ENCODE results near the gene TM9SF4.
"Not testable (repeated sequence)": the region's sequence is repeated elsewhere in the genome, so short reads cannot be mapped to it uniquely, and the experiment has no call there.

TM9SF4 gene

DNA sequence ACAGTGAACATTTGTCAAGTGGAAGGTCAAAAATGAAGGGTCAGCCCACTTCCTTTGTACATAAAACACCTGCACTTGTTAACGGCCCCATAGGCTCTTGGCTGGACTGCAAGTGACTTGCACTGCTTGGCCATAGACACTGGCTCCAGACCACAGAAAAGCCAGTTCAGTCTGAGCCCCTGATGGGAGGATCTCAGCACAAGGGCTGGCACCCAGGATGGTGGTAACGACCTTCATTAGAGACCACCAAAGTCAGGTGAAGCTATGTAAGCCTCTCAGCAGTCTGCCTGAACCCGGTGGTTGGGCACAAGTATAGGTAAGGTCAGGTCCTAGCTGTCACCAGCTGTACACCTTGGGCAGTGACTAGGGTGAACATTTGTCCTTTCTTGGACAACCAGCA, 81.9 kb downstream of the TM9SF4 start:
- DNase-seq = no peak

DNA sequence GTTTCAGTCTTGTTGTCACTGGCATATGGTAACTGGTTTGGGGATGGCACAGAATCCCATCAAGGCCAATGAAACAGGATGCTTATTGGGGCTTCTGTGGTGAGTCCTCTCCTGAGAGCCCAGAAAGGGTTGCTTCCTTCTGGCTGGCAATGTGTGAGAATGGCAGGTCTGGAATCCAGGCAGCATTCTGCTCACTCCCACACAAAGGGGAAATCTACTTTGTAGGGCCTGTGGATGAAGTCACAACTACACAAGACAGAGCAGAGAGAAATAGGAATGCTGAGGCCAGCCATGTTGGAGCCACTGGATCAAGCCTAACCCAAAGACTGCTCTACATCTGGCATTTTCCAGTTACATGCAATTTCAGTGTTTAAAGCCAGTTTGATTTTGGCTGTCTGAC, 82.4 kb downstream of the TM9SF4 start:
- no peak for DNase-seq

DNA sequence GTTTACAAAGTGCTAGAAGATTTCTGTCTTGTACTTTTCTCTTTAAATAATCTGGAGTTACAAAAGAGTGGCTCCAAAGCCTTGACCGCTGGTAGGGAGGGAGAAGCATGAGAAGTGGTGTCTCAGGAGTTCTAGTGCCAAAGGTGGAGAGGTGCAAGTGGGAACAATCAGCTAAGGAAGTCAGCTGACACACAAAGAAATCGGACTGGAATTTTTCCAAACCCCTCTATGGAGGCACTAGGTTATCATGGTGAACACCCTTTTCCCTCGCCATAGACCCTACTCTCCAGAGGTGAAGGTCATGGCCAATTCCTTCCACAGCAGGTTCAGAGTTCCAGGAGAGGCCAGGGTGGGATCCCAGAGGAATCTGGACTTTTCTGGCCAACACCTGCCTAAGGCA, 83.2 kb downstream of the TM9SF4 start:
- DNase-seq = no peak

DNA sequence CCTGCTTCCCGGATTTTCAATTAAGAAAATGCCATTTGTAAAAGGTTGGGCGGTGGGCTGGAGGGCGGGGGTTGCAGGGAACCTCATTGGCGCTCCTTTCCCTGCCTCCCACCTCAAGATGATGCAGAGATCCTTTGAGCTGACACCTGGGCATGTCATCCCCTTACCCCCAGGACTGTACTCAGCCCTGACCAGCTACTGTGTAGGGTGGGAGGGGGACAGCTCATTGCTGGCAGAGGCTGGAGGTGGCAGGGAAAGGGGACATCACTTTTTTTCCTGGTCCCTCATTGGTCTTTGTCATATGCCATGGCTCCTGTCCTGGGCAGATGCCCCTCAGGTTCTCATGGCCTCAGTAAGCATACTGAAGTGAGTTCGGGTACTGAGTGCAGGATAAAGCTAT, 83.8 kb downstream of the TM9SF4 start:
- not testable (repeated sequence) for DNase-seq

DNA sequence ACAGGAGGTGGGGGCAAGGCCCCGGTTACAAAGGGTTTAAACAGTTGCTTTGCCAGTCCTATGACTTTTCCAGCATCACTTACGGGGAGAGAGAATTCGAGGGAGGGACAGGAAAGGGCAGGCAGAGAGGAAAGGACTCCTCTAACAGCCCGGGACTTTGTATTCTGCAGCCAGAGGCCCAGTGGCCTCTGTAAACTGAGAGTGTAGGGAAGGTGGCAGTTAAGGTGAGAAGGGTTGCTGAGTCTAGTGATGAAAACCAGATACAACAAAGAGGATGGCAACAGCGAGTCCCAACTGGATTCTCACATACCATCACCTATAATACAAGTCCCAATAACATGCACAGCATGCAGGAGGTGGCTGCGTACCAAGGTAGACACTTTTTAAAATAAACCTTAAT, 84.5 kb downstream of the TM9SF4 start:
- no peak for DNase-seq

DNA sequence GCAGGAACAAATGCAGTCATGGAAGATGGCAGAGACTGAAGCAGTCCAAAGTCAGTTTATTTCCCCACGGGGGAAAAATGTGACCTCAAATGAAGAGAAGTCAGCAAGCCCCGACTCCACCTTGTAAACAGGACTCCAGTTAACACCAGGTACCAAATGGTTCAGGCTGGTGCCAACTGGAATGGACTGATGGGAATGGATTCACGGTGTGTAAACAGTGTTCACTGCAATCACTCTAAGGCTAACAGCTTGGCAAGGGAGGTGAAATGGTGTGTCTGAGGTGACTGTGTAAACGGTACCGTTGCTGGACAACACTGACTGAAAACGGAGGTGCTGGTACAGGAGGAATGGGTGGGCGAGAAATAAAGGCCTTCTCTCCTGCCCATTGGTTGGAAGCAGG, 86.1 kb downstream of the TM9SF4 start:
- no peak for DNase-seq

DNA sequence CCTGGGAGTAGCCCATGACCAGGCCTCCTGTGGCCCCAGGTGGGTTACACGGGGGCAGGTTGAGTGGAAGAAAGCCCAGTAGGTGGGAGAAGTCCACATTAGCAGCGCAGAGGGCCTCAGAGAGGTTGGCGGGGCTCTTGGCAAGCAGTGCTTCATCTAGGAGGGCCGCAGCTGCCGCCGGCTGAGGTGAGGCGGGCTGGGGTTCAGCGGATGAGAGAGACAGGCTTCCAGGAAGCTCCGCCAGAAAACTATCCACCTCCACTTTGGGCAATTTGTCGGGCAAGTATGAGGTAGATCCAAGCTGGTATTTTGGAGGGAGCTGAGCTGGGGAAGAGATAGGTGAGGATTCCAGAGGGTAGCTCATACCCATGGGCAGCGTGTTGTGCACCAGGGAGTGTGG, 87.1 kb downstream of the TM9SF4 start:
- not testable (repeated sequence) for DNase-seq

DNA sequence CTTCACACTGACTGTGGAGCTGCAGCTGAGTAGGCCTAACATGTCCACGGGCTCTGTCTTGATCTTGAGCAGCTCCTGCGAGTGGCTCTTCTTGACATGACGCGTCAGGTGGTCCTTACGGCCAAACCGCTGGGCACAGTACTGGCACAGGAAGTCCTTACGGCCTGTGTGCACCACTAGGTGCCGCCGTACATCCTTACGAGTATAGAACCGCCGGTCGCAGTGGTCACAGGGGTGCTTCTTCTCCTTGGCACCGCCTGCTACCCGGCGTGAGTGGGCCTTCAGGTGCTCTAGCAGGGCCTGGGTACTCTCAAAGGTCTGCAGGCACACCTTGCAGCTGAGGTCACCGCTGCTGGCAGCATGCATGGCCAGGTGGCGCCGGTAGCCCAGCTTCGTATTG, 87.6 kb downstream of the TM9SF4 start:
- DNase-seq = not testable (repeated sequence)

DNA sequence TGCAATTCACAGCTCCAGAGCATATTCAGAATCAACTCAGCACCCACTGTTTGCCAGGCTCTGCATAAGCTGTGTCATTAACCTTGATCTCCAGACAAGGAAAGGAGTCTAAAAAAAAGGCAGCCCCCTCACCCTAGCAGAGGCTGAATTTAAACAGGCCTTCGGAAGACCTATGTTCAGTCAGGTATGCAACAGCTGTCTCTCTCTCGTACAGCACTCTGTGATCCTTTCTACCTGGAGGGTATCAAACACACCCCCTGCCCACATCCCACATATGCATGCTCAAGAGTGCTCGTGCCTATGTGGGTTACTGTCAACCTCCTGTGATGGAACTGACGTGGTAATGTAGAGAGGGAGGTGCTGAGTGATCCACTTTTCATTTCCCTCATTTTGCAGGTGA, 89.5 kb downstream of the TM9SF4 start:
- DNase-seq = no peak

DNA sequence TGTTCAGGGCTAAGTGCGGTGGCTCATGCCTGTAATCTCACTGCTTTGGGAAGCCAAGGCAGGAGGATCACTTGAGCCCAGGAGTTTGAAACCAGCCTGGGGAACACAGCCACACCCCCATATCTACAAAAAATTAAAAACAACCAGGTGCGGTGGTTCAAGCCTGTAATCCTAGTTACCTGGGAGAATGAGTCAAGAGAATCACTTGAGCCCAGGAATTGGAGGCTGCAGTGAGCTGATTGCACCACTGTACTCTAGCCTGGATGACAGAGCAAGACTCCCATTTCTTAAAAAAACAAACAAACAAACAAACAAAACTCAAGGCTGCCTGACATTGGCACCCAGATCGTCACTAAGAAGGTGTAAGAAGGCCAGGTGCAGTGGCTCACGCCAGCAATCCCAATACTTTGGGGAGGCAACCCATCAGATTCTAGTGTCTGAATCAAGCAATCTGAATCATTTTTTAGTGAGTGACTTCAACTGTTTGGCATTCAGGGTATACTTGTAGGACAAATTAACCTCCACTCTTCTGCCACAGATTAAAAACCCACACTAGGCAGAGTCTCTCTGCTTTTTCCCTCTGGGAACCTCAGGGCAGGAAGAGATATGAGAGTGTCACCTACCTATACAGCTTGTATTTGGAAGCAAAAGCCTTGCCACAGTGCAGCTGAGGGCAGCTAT, 91.9 kb downstream of the TM9SF4 start:
- no peak for DNase-seq

DNA sequence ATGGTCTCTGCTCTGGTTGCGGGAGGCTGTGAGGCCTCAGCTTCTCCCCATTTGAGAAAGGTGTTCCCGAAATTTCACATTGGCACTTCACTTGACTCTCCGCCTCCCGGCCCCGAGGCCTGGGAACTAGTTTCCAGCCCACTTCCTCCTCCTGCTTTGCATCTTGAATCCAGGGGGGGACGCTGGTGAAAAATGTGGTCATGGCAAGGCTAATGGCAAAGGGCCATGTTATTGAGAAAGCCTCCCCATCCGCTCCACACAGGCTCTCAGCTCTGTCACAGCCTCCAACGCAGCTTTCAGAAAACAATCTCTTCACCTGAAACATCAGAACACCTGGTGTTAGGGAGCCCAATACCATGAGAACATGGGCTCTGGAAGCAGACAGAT, 92.5 kb downstream of the TM9SF4 start:
- no peak for DNase-seq

DNA sequence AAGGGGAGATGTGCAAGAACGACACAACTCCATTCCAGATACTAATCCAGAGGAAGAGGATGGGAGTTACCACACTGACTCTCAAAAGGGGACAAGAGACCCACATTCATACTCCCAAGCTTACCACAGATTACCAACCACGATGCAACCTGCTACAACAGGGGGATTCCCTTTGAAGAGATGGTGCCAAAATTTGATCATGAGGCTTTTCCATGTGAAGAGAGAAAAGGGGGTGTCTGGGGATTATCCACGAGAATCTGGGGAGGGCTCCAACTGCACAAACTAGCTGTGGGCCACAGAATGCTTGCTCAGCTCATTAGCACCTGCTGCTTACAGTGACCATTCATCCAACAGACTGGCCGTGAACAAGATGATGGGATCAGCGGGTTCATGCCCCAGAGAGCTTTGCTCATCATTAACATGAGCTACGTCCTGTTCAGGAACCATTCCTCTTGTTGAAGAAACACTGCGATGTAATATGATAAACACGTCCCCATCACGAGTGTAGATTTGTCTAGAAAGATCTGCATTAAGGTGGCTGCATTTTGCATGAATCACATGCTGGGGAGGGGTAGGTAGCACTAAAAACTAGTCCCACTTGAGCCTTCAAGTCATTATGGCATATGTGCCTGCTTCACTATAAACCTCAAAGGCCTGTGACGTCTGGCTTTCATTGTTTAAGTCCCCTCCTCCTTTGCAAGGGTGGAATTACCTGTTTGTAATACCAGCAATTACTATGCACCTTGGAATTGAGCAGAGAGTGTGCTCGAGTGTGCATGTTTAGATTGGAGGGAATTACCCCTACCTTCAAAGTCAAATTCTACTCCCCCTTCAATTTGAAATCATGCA, 94.1 kb downstream of the TM9SF4 start:
- DNase-seq = no peak

DNA sequence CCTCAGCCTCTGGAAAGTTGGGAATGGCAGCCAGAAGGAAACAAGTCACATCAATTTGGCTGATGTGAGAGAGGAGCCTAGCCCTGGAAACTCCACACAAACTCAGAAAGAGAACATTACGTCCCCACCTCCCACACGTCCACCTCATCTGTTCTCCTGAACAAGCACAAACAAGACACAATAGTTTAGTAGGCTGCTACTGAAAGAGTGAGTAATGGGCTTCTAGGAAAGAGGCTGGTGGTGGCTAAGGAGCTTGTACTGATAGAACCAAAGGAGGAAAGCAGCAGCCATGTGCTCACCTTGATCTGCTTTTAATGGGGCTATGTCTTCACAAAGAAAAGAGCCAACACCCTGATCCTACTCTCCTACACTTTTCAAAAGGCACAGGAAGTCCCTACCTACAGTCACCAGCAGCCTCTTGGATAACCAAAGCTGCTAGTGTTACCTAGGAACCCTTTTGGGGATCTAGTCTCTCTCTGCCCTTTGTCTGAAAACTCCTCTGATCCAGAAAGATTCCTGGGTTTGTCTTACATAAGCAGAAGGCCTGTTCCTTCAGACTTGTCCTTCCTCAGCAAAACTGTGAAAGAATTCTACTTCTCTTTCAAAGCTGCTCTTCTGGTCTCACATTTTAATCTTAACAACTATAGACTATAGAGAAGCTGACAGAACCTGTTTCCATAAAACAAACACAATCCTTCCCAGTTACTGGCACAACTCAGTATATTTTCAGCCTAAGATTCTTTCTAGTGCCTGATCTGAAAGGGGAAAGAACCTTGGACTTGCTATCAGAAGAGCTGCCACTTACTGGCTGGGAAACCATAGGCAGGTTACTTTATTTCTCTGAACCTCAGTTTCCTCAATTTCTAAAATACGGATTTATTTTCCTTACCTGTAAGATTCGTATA, 94.9 kb downstream of the TM9SF4 start:
- no peak for DNase-seq

DNA sequence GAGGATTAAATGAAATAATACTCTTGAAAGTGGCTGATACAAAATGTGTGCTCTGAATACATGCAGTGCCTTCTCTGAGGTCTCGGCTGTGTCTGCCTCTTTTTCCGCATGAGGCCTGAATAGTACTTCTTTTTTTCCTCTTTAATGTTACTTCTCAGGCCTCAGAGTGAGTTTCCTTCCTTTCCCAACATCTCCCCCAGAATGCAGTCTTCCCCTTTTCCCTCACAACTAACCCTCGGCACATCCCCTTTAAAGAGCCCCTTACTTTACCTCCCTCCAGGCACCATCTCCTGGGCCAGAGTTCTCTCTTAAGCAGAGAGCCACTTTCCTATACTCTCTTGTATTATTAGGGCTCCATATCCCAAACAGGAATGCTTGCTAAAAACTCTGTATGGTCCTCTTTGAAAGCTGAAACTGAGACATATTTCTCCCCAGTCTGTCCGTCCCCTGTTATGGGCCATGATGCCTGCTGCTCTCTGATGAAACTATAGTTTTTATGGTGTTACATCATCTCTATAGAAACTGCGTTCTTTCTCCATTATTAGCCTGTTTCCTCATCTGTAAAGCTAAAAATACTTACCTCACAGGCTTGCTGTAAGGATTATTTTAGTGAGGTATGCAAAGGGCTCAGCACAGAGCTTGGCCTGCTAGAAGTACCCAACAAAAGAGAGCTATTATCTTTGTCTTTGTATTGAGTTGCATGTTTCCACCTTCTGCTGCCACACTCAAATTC, 95.8 kb downstream of the TM9SF4 start:
- DNase-seq = no peak

DNA sequence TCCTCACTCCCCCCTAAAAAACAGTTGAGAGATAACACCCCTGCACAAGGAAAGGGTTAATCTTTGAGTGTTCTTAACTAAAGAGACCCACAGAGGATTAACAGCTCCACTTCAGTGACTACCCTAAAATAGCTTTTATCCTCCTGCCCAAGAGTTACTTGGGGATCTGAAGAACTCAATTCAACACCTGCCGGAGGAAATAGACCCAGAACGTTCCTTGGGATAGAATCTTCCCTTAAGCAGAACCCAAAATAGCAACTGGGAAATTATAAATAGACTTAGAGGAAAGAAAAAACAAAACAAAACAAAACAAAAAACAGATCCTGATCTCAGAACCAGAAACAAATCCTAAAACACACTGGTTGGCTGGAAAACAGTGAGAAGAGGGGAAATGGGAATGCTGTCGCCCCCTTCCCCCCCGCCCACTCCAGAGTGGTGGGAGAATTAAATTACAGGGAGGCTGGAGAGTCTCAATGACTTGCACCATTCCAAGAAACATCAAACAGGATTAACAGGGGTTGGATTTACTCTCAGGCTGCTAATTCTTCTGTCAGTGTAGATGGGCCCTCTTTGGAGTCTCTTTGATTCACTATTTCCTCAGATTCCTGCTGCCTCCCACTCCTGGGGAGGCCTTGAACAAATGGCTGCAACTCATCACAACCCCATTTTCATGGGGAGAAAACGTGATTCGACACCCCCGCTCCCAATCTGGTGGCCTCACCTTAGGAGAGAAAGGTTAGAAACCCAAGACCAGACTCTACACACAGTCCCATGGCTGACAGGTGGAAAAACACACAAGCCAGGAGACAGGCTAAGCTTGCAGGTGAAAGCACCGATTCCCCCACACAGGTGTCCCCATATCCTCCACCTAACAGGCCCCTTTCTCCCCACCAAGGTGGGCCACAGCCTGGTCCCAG, 96.6 kb downstream of the TM9SF4 start:
- no peak for DNase-seq

DNA sequence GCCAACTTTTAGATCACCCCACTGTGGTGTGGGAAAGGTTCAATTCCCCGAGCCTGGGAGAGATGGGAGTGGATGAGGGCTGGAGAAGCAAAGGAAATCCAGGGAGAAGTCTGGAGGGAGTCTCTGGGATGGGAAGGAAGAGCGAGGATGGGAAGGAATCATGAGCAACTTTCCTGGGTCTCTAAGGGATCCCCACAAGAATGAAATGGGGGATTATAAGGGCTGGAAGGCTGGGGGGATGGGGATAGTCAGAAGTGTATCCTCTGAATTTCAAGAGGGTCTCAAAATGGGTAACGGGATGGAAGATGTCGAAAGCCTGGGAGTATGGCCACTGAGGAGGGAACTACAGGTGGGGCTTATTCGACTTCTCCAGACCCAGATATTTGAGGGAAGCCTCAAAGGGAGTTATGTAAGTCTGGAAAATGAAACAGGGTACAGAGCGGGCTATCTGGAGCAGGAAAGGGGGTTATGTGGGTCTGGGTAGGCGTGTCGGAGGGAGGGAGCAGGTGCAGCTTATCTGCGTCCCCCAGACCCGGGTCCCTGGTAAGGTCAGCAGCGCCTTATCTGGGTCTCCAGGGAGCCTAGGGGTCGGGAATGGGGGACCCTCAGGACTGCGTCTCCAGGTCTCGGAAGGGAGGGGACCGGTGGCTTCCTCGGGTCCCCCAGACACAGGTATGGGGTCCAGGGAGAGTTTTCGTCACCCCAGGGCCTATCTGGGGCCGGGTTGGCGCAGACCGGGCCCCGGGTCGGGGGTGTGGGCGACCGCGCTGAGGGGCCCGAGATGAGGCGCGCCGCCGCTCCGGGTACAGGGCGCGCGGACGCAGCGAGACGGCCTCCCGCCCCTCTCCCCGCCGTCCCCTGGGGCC, 97.5 kb downstream of the TM9SF4 start:
- DNase-seq = no peak

DNA sequence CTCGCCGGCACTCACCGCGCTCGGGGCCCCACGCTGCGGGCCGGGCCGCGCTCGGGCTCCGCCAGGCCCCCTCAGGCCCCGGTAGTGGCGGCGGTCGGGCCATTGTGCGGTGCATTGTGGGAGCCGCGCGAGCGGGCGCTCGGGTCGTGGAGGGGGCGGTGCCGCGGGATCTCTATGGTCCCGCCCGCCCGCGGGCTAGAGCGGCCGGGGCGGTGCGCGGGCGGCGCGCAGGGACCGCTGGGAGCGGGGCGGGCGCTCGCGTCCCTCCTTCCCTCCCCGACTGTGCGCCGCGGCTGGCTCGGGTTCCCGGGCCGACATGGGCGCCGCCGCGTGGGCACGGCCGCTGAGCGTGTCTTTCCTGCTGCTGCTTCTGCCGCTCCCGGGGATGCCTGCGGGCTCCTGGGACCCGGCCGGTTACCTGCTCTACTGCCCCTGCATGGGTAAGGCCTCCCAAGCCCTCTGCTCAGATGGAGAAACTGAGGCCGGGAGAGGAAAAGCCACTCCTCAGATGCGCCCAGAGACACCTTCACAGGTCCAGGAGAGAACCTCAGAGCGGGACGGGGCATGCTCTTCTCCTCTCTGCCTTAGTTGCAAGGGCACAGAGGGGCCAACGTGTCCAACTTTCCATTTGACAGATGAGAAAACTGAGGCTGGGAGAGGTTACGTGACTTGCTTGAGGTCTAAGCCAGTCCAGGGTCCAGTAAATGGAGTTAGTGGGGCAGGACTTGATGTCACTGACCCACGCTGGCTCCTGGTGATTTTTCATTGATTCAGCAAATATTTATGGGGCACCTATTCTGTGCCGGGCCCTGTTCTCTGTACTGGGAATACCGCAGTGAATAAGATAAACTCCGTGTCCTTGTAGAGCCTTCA, 98.3 kb downstream of the TM9SF4 start, which contains the start of the genes PLAGL2 and POFUT1:
PLAGL2 (minus strand) TSS at position 118 of the 873 bp plus-strand sequence. CDS start 5,565 bp downstream, outside the sequence.
POFUT1 (plus strand) TSS at position 255 of the 873 bp plus-strand sequence; CDS start at position 317, 62 bp downstream.
- DNase-seq = peak; percentile 77

DNA sequence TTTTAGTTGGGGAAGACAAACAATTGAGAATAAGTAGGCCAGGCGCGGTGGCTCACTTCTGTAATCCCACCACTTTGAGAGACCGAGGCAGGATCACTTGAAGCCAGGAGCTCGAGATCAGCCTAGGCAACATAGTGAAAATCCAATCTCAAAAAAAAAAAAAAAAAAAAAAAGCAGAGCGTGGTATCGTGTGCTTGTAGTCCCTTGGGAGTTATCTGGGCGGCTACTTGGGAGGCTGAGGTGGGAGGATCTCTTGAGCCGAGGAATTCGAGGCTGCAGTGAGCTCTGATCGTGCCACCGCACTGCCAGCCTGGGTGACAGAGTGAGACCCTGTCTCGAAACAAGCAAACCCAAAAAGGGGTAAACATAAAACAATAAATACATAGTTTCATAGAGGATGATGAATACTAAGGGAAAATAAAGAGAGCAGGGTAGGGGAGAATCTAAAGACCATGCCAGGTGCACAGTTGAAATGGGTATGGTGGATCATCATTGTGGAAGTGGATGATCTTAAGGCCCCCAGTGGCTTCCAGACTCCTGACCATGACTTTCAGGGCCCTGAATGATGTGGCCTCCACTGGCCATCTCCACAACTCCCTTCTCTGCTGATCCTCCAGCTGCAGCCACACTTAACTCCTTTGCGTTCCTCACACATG, 99.1 kb downstream of the TM9SF4 start:
- DNase-seq = no peak

All from KG1 (cell line).